Myocyte (in vitro differentiated cells): ENCODE data around the gene BNC2. TPM values are rescaled to one million over a fixed set of nuclear protein-coding genes. Genes with fewer than 3 reads are reported as not detected.
A peak's percentile ranks its signal among the peaks of the same experiment; 100 is the strongest.

ENCODE experiments used
- DNase-seq: peaks from one replicate; pipeline ENCODE4 v3.0.0-alpha.2; 2012; ENCODE audit warnings: low read depth
- total RNA-seq: library from RNA; depleted of rRNA; stranded (reverse); fragments of >200 nt; gene quantifications from 2 replicates; pipeline ENCODE4 v1.2.3, GENCODE V29; 2014

BNC2 gene
- total RNA-seq, 1 donor from 2014 or later, result 32.4 TPM

DNA sequence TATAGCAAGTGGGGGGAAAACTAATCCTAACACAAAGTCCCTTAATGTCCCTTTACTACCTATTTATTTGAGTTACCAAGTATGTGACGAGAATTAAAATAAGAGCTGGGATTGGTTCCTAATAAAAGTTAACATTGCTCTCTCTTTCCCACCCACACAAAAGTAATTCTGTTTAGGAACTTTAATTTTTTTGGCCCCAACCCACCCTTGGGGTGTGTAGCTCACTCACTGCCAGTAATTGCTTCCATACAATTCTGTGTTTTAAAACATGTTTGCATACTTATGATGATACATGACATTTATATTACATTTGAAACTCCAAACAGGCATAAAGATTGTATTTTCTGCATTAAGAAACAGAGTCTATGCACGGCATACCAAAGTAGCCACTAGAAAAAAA lies 106.5 kb downstream of the BNC2 start:
- DNase-seq, result no peak

DNA sequence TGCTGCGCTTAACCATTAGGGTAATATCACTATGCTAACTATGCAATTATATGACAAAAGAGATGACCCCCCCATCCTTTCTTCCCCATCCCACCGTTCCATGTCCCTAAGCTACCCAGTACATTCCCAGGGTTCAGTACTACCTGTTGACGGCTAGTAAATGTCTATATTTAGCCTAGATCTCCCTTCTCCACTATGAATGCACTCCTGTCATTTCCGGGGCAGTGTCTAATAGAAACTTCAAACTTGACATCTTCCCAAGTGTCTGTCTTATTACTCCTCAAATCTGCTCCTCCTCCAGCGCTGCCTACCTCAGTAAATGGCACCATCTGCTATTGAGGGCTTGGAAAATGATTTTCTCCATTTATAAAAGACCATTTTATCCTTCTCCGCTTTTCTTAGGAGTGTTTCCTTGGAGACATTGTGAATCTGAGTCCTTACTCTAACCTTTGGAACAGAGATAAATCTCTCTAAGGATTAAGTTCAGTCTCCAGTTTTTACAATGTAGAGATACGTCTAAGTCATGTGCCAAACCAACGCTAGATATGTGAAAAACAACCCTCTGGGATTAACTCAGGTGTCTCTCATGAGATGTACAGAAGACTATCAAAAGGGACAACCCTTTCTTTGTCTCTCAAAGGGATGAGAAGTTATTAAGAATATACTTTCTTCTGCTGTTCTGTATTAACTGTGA lies 114.9 kb downstream of the BNC2 start:
- no peak for DNase-seq

DNA sequence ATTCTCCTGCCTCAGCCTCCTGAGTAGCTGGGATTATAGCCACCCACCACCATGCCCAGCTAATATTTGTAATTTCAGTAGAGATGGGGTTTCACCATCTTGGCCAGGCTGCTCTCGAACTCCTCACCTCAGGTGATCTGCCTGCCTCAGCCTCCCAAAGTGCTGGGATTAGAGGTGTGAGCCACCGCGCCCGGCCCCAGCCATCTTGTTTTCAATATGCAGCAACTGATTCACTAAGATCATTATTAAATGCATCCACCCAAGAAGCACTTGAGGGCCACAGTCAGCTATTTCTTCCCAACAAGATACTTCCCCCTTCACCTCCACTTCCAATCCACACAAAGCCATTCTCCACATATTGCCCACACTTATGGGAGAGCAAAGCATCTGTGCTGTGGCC lies 115.8 kb downstream of the BNC2 start:
- no peak for DNase-seq

DNA sequence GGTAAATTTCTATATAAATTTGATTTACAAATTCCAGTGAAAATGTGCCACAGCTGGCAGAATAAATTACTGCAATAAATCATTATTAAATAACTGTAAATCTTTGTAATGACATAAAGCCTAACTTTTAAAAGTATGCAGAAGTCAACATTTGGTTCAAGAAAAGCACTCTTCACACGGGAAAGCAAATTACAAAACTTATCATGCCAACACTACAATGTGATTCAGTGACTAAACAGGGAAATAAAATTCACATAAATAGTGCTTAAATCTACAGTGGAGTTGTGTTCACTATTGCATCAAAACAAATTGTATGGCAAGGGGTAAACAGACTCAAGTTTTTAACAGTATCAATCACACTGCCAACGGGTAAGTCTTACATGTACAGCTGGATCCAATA lies 117.2 kb downstream of the BNC2 start:
- DNase-seq, result no peak

DNA sequence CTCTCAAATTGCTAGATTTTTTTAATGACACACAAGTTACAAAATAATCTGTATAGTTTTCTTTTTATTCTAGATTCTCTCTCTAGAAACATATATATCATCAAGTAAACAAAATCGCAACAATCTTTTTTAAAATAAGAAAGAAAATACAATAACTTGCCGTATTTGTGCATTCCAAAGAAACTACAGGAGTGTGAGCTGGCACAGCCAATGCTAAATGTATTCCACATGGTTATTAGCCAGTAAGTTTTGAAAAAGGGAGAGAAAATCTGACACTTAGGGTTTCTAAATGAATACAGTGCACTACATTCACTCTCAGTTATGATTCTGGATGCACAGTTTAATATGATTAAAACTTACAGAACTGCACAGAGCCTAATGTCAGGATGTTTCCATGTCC lies 117.9 kb downstream of the BNC2 start:
- no peak for DNase-seq

DNA sequence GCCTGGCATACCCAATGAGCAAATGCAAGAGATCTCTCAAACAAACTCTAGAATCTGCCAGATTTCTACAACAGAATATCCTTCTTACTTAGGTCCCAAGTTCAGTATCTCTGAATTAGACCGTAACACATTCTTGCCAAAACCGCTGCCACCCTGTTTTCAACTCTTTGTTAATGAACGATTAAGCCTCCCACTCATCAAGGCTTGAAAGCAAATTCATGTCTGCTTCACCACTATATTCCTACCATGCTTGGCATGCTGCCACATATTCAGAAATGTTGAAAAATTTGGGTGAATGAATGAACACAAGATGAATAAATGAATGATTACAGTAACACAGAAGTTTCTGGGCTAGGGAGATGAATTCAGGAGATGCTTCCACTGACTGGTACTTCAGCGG lies 119.9 kb downstream of the BNC2 start:
- no peak for DNase-seq

DNA sequence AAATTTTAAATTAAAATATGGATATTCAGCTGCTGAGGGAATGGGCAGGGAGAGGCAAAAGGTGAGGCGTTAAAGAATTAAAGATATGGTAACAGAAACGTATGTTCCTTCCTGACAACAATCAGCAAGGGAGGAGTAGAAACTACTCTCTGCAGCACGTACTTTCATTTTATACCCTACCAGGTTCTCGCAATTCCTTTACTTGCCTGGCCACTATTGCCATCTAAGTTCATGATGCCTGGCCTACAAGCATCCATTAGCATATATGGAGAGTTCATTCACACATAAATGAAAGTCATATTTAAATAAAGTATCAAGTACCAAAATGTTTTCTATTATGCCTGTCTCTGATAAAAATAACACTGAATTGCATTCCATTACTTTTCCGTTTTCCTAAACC lies 125.1 kb downstream of the BNC2 start:
- DNase-seq, result no peak

DNA sequence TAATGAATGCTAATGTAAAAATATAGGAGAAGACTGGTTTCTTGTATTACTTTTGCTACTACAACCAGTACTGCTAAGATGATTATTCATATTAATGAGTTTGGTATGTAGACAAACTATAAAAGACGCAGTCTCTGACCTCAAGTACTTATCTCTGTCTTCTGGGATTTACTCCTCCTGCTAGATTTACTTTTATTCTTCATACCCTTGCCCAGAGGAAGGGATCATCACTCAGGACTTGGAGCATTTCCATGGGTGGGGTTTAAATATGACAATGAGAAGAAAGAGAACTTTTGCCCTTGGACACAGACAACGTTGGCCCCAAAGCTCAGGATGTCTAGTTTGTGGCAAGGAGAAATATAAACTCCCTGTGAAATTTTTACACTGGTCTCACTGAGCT lies 126.1 kb downstream of the BNC2 start:
- DNase-seq, result no peak

DNA sequence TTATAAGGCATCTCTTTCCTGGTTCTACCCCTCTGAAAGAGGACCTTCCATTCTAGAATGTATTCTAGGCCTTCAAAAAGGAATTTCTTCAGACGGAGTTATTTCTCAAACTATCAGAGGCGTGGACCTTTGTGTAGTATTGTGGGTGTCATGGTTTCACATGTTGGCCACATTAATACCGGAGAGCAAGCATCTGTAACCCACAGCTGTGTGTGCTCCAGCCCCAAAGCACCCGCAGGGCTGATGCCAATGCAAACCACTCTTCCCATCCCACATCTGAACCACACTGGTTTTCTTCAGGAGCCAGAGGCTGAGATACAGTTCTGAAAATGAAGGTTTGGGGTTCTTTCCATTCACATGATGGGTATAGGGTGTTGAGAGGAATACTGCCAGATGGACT lies 127.1 kb downstream of the BNC2 start:
- peak; percentile 46 for DNase-seq

DNA sequence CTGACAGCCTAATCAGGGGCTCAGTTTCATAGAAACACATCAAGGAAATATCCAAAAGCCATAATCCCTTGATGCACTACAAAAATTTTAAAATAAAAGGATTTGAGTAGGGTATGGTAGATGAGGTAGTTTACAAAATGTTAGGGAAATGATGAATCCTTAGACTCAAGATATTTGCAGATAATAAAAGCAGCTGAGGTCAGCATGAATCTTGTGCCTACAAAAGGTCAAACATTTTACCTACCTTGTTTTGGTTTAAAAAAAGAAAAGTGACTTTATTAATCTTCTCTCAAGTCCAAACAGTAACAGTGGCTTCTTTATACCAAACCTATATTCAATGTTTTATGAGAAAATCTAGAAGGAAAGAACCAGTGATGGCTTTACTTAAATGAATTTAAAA lies 135.5 kb downstream of the BNC2 start:
- no peak for DNase-seq

DNA sequence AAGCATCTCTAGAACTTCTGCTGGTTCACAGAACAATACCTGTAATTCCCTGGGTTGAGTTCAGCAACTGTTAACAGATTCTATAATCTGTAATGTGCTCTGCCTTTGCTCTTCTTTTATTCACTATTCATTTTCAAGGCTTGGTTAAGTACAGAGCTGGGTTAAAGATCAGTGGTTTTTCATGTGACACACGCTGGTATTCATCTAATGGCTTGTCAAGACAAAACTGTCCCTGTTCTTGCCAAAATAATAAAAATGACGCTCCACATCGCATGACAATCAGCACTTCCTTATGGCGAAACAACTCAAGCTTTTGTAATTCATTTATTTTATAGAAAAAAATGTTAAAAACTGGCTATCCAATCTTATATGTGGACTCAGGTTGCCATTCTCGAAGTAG lies 137.9 kb downstream of the BNC2 start:
- no peak for DNase-seq

DNA sequence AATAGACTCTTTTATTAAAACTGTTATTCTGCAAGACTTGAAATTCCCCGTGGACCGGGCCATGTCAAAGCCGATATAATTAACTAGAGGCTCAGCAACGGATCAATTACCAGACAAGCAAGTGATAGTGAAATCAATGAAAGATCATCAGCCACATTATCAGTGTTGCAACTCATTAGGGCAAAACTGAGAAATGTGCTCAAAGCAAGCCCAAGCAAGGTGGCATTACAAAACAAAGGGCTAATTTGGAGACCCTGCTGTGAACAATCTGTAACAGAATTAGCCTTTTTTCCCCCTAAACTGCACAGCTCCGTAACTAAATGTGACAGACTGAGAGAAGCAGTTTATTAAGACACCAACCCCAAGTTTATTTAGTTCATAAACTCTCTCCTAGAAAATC lies 140.3 kb downstream of the BNC2 start:
- DNase-seq, result no peak

DNA sequence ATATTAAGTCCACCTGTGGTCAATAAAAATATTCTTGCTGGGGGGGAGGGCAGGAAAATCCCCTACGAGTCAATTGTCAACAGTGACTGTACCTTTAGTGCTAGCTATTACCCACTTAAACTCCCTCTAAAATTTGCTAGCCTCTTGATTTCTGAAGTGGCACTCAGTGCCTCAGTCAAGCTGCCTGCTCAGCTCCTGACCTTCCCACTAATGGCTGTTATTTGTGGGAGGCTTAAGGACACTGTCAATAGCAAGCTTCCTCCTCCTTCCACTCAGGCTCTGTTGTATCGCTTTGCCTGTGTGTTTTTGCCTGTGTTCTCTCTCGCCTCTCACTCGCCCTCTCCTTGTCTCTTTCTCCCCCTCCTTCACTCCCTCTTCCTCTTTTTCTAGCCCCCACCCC lies 140.8 kb downstream of the BNC2 start:
- no peak for DNase-seq

DNA sequence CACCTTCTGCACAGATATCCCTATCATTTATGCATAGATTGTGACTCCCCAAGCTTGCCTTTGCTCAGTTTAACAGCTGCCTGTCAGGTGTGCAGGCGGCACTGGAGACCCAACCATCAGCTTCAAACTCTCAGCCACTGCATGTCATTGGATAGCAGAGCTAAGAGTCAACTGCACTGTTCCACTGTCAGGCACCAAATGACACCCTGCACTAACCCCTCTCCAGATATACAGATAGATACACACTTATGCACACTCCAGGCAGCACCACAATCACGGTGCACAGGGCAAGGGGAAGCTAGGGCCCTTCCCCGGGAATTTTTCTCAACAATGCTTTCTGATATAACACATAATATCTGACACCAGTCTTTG lies 142.3 kb downstream of the BNC2 start:
- DNase-seq, result peak; percentile 44

DNA sequence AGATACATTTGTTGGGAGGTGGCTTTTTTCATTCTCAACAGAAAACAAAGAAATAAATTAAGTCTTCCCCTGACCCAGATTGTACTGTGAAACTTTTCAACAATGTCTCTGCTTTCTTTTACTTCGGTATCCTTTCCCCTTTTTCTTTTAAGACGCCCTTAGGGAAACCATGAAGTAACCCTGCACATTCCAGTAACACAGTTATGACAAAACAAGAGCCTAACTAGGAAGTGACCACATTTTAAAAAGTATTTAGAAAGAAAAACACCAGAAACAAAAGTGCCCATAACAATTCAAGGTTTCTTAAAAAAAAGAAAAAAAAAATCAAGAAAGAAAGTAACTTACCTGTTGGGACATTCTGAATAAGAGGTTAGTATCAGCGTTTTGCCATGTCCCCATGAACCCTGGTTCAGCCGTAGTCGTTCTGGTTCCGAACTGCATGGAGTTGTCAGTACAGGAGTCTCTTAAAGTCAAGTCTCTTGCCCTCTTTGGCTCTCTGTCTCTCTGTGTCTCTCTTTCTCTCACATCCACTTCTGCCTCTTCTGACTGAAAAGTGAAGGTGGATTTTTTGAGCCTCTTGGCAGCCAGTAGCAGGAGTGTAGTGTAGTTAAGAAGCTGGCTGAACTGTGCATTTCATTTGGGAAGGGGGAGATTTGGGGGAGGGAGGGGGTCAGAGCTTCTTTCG lies 142.9 kb downstream of the BNC2 start:
- no peak for DNase-seq

DNA sequence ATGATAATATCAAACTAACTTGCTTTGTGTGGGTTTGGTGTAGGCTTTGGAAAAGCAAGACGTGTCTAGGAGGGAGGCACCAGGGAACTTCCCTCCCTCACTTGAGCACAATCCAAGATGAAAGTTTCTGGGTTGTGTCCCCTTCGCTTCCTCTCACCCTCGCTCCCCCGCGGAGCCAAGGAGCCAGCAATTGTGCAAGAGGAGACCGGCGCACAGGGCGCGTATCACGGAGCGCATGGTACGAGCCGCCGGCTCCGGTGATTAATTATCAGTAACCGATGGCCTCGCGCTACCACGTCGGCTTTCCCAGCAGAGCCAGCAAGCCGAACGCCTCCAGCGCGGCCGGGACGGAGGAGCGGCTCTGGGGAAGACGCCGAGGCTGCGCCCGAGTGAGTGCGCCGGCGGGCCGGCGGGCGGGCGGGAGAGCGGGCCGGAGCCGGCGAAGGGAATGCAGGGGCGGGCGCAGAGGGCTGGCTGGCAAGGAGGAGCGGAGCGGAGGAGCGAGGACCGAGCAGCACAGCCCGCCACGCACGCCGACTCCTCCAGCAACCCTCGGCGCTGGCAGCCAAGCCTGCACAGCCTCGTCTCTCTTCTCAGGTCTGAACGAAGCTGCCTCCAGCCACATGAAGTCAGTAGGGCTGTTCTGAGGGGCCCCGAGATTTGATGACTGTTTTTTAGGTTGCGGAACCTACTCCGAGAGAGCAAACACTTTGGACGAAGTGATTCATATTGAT lies 143.6 kb downstream of the BNC2 start:
- DNase-seq, result peak; percentile 80

DNA sequence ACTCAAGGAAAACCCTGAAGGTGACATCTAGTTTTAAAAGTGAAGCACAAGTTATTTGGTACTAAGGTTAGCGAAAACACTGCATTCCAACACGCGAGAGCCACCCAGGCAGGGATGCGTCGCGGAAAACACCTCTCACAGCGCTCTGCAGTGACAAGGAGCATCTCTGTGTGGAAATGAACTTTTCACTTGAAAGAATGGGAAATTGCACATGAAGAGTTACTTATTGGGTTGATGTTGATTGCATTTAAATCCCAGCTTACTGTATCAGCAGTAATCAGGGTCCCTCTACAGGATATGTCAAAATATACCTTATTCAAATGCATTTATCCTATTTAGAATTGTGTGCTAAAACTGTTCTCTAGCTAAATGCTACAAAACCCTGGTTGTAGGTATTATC lies 144.4 kb downstream of the BNC2 start:
- peak; percentile 47 for DNase-seq

DNA sequence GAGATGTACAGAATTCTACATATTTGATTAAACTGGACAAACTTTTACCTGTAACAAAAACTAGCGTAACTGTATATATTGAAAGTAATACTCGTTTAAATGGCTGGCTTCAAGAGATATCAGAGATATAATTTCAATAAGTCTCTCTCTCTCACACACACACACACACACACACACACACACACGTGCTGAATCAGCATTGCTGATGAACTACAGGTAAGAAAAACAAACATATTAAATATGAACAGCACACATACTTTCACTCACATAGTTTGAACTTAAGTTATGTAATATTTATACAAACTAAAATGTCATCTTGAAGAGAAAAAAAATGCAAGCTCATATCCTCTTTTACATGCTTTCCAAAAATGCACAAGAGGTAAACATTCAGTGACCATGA lies 145.4 kb downstream of the BNC2 start:
- no peak for DNase-seq

DNA sequence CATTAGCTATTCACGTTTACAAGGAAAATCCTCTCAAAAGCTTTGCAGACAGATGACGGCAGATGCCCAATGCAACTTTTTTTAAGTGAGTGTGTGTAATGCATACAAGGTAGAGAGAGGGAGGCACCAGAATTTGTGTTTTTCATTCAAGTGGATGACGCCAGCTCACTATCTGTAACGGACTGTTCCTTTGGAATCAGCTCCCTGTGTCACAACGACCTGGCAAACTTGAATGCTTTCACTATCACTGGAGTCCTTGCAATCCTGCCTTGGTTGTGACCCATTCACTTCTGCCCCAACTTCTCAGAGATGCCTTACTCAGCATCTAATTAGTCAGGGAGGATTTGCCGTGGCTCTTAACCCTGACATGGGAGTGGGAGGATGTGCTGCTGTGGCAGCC lies 148.5 kb downstream of the BNC2 start:
- DNase-seq, result peak; percentile 44

DNA sequence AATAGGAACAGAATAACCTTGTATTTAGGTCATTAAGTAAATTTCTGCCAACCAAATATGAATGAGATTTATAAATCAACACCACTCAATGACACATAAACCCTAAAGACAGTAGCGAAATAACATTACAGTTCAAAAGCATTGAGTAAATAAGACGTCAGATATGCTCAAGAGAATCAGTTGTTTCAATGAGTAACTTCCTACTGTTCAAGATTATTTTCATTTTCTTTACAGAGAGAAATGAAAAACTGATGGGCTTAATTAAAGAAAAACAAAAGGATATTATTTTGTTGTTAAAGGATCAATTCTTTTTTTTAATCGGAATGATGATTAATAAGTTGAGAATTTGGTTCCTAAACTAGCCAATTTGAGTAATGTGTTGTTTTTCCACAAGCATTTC lies 150.1 kb downstream of the BNC2 start:
- no peak for DNase-seq

DNA sequence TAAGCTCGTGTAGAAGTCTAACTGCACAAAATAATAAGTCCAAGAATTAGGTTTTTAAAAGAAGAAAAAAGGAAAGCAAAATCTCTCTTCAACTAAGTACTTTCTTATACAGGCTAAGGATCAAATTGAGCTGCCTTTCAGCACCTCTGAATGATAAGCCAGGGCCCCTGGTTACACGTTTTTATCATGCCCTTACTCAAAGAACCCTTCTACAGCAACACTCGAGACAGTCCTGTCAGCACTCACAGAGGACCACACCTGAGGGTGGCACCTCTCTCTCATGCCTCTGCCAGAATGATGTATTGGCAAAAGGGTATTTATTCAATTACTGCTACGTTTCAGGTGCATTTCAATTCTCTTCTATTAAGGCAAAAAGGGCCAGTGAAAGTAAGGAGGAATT lies 150.5 kb downstream of the BNC2 start:
- DNase-seq, result no peak

DNA sequence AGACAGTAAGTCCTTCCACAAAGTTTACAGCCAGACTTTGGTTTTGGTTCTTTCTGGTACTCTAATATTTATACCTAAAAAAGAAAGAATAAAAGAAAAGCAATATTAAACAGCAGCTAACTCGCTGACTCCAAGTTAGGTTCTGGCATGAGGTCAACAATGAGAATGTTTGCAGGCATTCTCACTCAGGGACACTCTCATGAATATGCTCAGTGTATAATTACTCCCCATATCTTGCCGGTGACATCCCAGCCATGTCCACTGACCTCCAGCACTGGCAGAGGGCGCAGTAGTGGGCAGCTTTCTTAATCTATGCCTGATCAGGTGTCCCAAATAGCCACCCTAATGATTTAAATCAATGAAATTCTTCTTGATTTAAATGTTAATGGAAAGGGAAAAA lies 151.5 kb downstream of the BNC2 start:
- no peak for DNase-seq

DNA sequence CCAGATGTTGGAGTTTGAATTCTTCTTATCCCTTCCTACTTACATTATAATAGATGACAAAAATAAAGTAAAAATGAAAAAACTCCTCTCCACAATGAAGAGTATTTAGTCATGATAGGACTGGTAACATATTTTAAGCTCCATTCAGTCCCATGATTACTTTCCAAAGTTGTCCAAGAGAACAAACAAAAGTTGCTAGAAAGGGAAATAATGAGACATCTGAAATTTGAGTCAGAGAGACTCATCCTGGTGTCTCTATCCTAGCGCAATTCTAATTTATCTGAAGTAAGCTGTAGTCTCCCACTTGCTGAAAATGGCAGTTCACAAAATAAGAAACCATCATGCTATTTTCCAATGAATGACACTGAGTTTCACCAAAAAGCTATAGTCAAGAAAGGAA lies 152.2 kb downstream of the BNC2 start:
- DNase-seq, result no peak
